A549 (cell line): ENCODE measurements around the gene PSIP1. TPM values are rescaled to one million over a fixed set of nuclear protein-coding genes. Genes with fewer than 3 reads are reported as not detected.

ENCODE experiments used
- ATAC-seq, 2 experiments: fragments of 200-7000 bp in 1 of 2; fragments of >200 bp in 1 of 2; cut with Nextera tagmentation in 1 of 2; cut with Tn5 transposase in 1 of 2; 3 replicates each; pipeline versions ENCODE4 v1.8.0 to v1.9.1; 2018 to 2020; ENCODE audit warnings: mild to moderate bottlenecking in 1 of 2, moderate library complexity in 1 of 2
- CTCF ChIA-PET: fragments of 300-600 bp; sonication (Branson Sonifier 250); formaldehyde crosslinking; extraction: SDS; loops from one replicate; lab custom pipeline; 2021; ENCODE audit warnings: antibody characterized with exemption, inconsistent platforms; lab: Yijun Ruan, JAX
- POLR2A ChIA-PET: fragments of 350-600 bp; formaldehyde crosslinking; extraction: SDS; loops from one replicate; lab custom pipeline; 2021; ENCODE audit warnings: antibody characterized with exemption, inconsistent platforms; lab: Yijun Ruan, JAX
- DNase-seq, 2 experiments: peaks; one replicate each; pipeline versions ENCODE4 v3.0.0 to v3.0.0-alpha.2; 2011 to 2016; ENCODE audit warnings: low read depth in 1 of 2, low spot score in 1 of 2
- FAIRE-seq: peaks from 2 replicates; lab custom pipeline; 2011; peaks lifted over from hg19 to GRCh38; lab: Jason Lieb, UNC
- H3K27ac ChIP-seq, 2 experiments: fragments of >200 bp; sonication (Bioruptor Twin); formaldehyde crosslinking; 3 replicates each; pipeline ENCODE4 v1.5.1; 2016 to 2017
- H3K4me1 ChIP-seq: fragments of >200 bp; sonication (Bioruptor Twin); formaldehyde crosslinking; 3 replicates; pipeline ENCODE4 v1.6.1; 2016
- H3K4me2 ChIP-seq: fragments of >200 bp; sonication (Bioruptor Twin); formaldehyde crosslinking; 3 replicates; pipeline ENCODE4 v1.6.1; 2016
- H3K4me3 ChIP-seq: fragments of >200 bp; sonication (Bioruptor Twin); formaldehyde crosslinking; 3 replicates; pipeline ENCODE4 v1.5.1; 2016
- H3K9me3 ChIP-seq: fragments of >200 bp; sonication (Bioruptor Twin); formaldehyde crosslinking; 3 replicates; pipeline ENCODE4 v1.6.1; 2016
- BCL3 ChIP-seq: fragments of >200 bp; sonication (Bioruptor Twin); formaldehyde crosslinking; IDR thresholded peaks from 3 replicates; pipeline ENCODE4 v1.6.1; 2016
- BHLHE40 ChIP-seq: IDR thresholded peaks from 2 replicates; pipeline ENCODE4 v1.6.1; 2012; ENCODE audit warnings: low read depth, low read length, inconsistent platforms
- CHD2 ChIP-seq: fragments of 150-350 bp; IDR thresholded peaks from 2 replicates; pipeline ENCODE4 v1.6.1; 2014; ENCODE audit warnings: low read length; ENCODE audit not compliant: partially characterized antibody
- ELK1 ChIP-seq: fragments of 150-350 bp; IDR thresholded peaks from 2 replicates; pipeline ENCODE4 v1.6.1; 2014; ENCODE audit warnings: low read depth, mild to moderate bottlenecking, low read length
- FOSL2 ChIP-seq, 2 experiments: fragments of 450-650 bp in 1 of 2; fragments of >200 bp in 1 of 2; sonication (Bioruptor Twin) in 1 of 2; formaldehyde crosslinking; IDR thresholded peaks; 2 replicates each; pipeline versions ENCODE4 v1.5.0 to v1.6.1; 2016 to 2020; ENCODE audit warnings: mild to moderate bottlenecking in 1 of 2, moderate library complexity in 1 of 2
- GATA3 ChIP-seq: IDR thresholded peaks from 2 replicates; pipeline ENCODE4 v1.6.1; 2012; ENCODE audit warnings: borderline replicate concordance
- HEYL ChIP-seq: fragments of 250-450 bp; sonication (Bioruptor Pico); IDR thresholded peaks from 2 replicates; pipeline ENCODE4 v1.8.0; 2021; ENCODE audit warnings: mild to moderate bottlenecking, moderate library complexity
- HOXB13 ChIP-seq: fragments of 250-450 bp; sonication (Bioruptor Pico); IDR thresholded peaks from 2 replicates; pipeline ENCODE4 v1.5.0; 2020; ENCODE audit warnings: low read depth, mild to moderate bottlenecking, moderate library complexity
- MAFK ChIP-seq: fragments of 450-650 bp; IDR thresholded peaks from 2 replicates; pipeline ENCODE4 v1.6.1; 2014; ENCODE audit not compliant: partially characterized antibody
- NPAS2 ChIP-seq: fragments of 250-450 bp; sonication (Bioruptor Pico); IDR thresholded peaks from 2 replicates; pipeline ENCODE4 v1.8.0; 2022; ENCODE audit warnings: mild to moderate bottlenecking, moderate library complexity, borderline replicate concordance
- NR3C1 ChIP-seq: fragments of >200 bp; sonication (Bioruptor Twin); formaldehyde crosslinking; IDR thresholded peaks from 3 replicates; pipeline ENCODE4 v1.6.1; 2017
- PBX3 ChIP-seq: IDR thresholded peaks from 2 replicates; pipeline ENCODE4 v1.6.1; 2012
- PHF8 ChIP-seq: fragments of 200-600 bp; sonication (generic); IDR thresholded peaks from 2 replicates; pipeline ENCODE4 v1.6.1; 2016; ENCODE audit warnings: low read depth, mild to moderate bottlenecking, antibody characterized with exemption, moderate library complexity, borderline replicate concordance
- POLR2AphosphoS2 ChIP-seq: conservative IDR thresholded peaks from 2 replicates; pipeline ENCODE4 v1.6.1; 2012; ENCODE audit warnings: low read length, improper control_type of control experiment, inconsistent platforms
- REST ChIP-seq: fragments of 200-600 bp; sonication (generic); IDR thresholded peaks from 2 replicates; pipeline ENCODE4 v1.6.1; 2016; ENCODE audit warnings: antibody characterized with exemption, mild to moderate bottlenecking, moderate library complexity
- RFX5 ChIP-seq: fragments of 450-650 bp; IDR thresholded peaks from 2 replicates; pipeline ENCODE4 v1.7.1; 2014; ENCODE audit warnings: antibody characterized with exemption, mild to moderate bottlenecking, moderate library complexity
- ZSCAN20 ChIP-seq: fragments of 250-450 bp; sonication (Bioruptor Pico); IDR thresholded peaks from 2 replicates; pipeline ENCODE4 v1.8.0; 2022; ENCODE audit warnings: mild to moderate bottlenecking, moderate library complexity
- WGBS: methylation state at CpG from one replicate; pipeline ENCODE4 v1.1.6; 2017; ENCODE audit errors: missing lambda C conversion rate; 5-methylcytosine and 5-hydroxymethylcytosine counted together
- polyA plus RNA-seq, 4 experiments: library from polyadenylated mRNA; depleted of rRNA in 3 of 4; stranded (reverse); fragments of >200 nt; fragmentation: RNase III in 1 of 4; extraction: RNeasy Plus Mini Kit Qiagen cat#74134 plus additional on column Dnase treatment in 1 of 4; gene quantifications; 2 replicates in 3 of 4; 3 replicates in 1 of 4; pipeline ENCODE4 v1.2.3, GENCODE V29; 2011 to 2017

Gene PSIP1
- polyA plus RNA-seq, 2 of the 4 experiments (the other 2 are of a cell fraction), result 84.2 to 119 TPM

- TF ChIP-seq MAFK (no peak), PHF8 (no peak)
Measured at GRCh38 chr9:15485836-15486666, 24.7 kb downstream of the PSIP1 start (continued).

- Histone ChIP-seq H3K4me1 (no peaks in the 10 kb centered on the region), H3K27ac (no peak overlapping the region)
- no peak for TF ChIP-seq PHF8
- no peak for TF ChIP-seq FOSL2 (IDR thresholded peaks at IDR 0.05)
- TF ChIP-seq FOSL2 (CRISPR knock-in tag; IDR thresholded peaks at IDR 0.05), result no peak
- TF ChIP-seq HOXB13 (CRISPR knock-in tag), result no peak
- no peak for TF ChIP-seq HEYL
- no peak for TF ChIP-seq NPAS2 (CRISPR knock-in tag)
- no peak for TF ChIP-seq ELK1
- no peak for TF ChIP-seq ZSCAN20 (CRISPR knock-in tag)
- no peak for TF ChIP-seq POLR2AphosphoS2
- TF ChIP-seq BCL3, result no peak
- no peak for TF ChIP-seq GATA3
- no peak for TF ChIP-seq RFX5
- no peak for TF ChIP-seq PBX3
- no peak for TF ChIP-seq NR3C1
- no peak for TF ChIP-seq CHD2
- TF ChIP-seq REST, result no peak
- TF ChIP-seq BHLHE40, result no peak
- TF ChIP-seq, all 56 proteins: peak for 0
- ChIA-PET CTCF (interaction anchor here (1.2 to 1.6 kb wide), 3 partner anchors 9 to 157 kb away, joined by 3 to 4 read pairs (median 3); no protein-coding TSS in a partner anchor), POLR2A (no interaction called here)
- no peak for FAIRE-seq
- H3K9me3 ChIP-seq, result no peaks in the 10 kb centered on the region
- DNase-seq, result no peak
- no peak overlapping the region for H3K4me3 ChIP-seq
- no peak for ATAC-seq
- H3K4me2 ChIP-seq, result no peak overlapping the region
- WGBS, result 95% methylated on average over 6 of the region's 6 CpGs
Measured at GRCh38 chr9:15484802-15485201, 26.0 kb downstream of the PSIP1 start.
